GM19025 (cell line): ENCODE results near the gene SPTLC3.

ENCODE experiments used
- ATAC-seq: cut with Tn5 transposase; IDR thresholded peaks from one replicate; pipeline ENCODE4 v1.9.1; 2021; ENCODE audit warnings: mild to moderate bottlenecking, low read depth, moderate library complexity; ENCODE audit not compliant: unreplicated experiment

SPTLC3 gene

GRCh38 chr20:13173201-13173600, 164.4 kb downstream of the SPTLC3 start:
- no peak for ATAC-seq

GRCh38 chr20:13174402-13174801, 165.6 kb downstream of the SPTLC3 start:
- peak; percentile 69 for ATAC-seq

GRCh38 chr20:13180986-13181889, 172.5 kb downstream of the SPTLC3 start:
- no peak for ATAC-seq

- no peak for ATAC-seq
Observed at GRCh38 chr20:13183005-13183404, 174.2 kb downstream of the SPTLC3 start.

- no peak for ATAC-seq
Observed at GRCh38 chr20:13186043-13186774, 177.4 kb downstream of the SPTLC3 start.

- ATAC-seq: no peak
Observed at GRCh38 chr20:13187899-13188298, 179.1 kb downstream of the SPTLC3 start.

- ATAC-seq: no peak
Observed at GRCh38 chr20:13199279-13199678, 190.5 kb downstream of the SPTLC3 start.

GRCh38 chr20:13200767-13201500, 192.2 kb downstream of the SPTLC3 start:
- no peak for ATAC-seq

GRCh38 chr20:13202565-13202964, 193.8 kb downstream of the SPTLC3 start:
- ATAC-seq: no peak

- no peak for ATAC-seq
Observed at GRCh38 chr20:13205425-13205824, 196.7 kb downstream of the SPTLC3 start.

- no peak for ATAC-seq
Observed at GRCh38 chr20:13205848-13206434, 197.2 kb downstream of the SPTLC3 start.

GRCh38 chr20:13207016-13207415, 198.2 kb downstream of the SPTLC3 start:
- no peak for ATAC-seq

- ATAC-seq: no peak
Observed at GRCh38 chr20:13211956-13212618, 203.3 kb downstream of the SPTLC3 start.

- no peak for ATAC-seq
Observed at GRCh38 chr20:13212750-13213149, 204.0 kb downstream of the SPTLC3 start.

GRCh38 chr20:13213335-13213734, 204.6 kb downstream of the SPTLC3 start:
- no peak for ATAC-seq

GRCh38 chr20:13216533-13216932, 207.8 kb downstream of the SPTLC3 start:
- no peak for ATAC-seq
